GM21723 (cell line): ENCODE results near the gene SAMD8.
"Not testable (repeated sequence)": the region's sequence is repeated elsewhere in the genome, so short reads cannot be mapped to it uniquely, and the experiment has no call there.

ENCODE experiments used
- ATAC-seq: cut with Tn5 transposase; IDR thresholded peaks from one replicate; pipeline ENCODE4 v1.9.1; 2021; ENCODE audit warnings: mild to moderate bottlenecking, moderate library complexity; ENCODE audit not compliant: unreplicated experiment

SAMD8 gene

GRCh38 chr10:75137533-75138438, 26.3 kb downstream of the SAMD8 start:
- no peak for ATAC-seq

- ATAC-seq: no peak
Observed at GRCh38 chr10:75140246-75140645, 28.8 kb downstream of the SAMD8 start.

- no peak for ATAC-seq
Observed at GRCh38 chr10:75143353-75143752, 31.9 kb downstream of the SAMD8 start.

GRCh38 chr10:75145590-75145989, 34.1 kb downstream of the SAMD8 start:
- no peak for ATAC-seq

GRCh38 chr10:75146780-75147179, 35.3 kb downstream of the SAMD8 start:
- no peak for ATAC-seq

- no peak for ATAC-seq
Observed at GRCh38 chr10:75150656-75151055, 39.2 kb downstream of the SAMD8 start.

GRCh38 chr10:75159519-75159918, 48.1 kb downstream of the SAMD8 start:
- ATAC-seq: no peak

- peak; percentile 93 for ATAC-seq
Observed at GRCh38 chr10:75165684-75166622, 54.5 kb downstream of the SAMD8 start.

- peak; percentile 29 for ATAC-seq
Observed at GRCh38 chr10:75166623-75166972, 55.1 kb downstream of the SAMD8 start.

GRCh38 chr10:75168275-75168674, 56.8 kb downstream of the SAMD8 start:
- ATAC-seq: no peak

- no peak for ATAC-seq
Observed at GRCh38 chr10:75170215-75170614, 58.8 kb downstream of the SAMD8 start.

GRCh38 chr10:75175046-75175445, 63.6 kb downstream of the SAMD8 start:
- no peak for ATAC-seq

- ATAC-seq: no peak
Observed at GRCh38 chr10:75176046-75176445, 64.6 kb downstream of the SAMD8 start.

GRCh38 chr10:75176736-75177135, 65.3 kb downstream of the SAMD8 start:
- ATAC-seq: no peak

GRCh38 chr10:75179657-75180177, 68.3 kb downstream of the SAMD8 start:
- ATAC-seq: no peak

GRCh38 chr10:75180592-75180991, 69.1 kb downstream of the SAMD8 start:
- ATAC-seq: no peak

GRCh38 chr10:75181073-75181472, 69.6 kb downstream of the SAMD8 start:
- no peak for ATAC-seq

GRCh38 chr10:75186310-75186709, 74.9 kb downstream of the SAMD8 start:
- no peak for ATAC-seq

- no peak for ATAC-seq
Observed at GRCh38 chr10:75187961-75188426, 76.5 kb downstream of the SAMD8 start.

GRCh38 chr10:75188522-75188921, 77.1 kb downstream of the SAMD8 start:
- ATAC-seq: not testable (repeated sequence)
